ENCODE measurements around the gene KCNH1. TPM values are rescaled to one million over a fixed set of nuclear protein-coding genes. Genes with fewer than 3 reads are reported as not detected.

Gene KCNH1
- total and polyA plus RNA-seq, 4 donors = not detected

DNA sequence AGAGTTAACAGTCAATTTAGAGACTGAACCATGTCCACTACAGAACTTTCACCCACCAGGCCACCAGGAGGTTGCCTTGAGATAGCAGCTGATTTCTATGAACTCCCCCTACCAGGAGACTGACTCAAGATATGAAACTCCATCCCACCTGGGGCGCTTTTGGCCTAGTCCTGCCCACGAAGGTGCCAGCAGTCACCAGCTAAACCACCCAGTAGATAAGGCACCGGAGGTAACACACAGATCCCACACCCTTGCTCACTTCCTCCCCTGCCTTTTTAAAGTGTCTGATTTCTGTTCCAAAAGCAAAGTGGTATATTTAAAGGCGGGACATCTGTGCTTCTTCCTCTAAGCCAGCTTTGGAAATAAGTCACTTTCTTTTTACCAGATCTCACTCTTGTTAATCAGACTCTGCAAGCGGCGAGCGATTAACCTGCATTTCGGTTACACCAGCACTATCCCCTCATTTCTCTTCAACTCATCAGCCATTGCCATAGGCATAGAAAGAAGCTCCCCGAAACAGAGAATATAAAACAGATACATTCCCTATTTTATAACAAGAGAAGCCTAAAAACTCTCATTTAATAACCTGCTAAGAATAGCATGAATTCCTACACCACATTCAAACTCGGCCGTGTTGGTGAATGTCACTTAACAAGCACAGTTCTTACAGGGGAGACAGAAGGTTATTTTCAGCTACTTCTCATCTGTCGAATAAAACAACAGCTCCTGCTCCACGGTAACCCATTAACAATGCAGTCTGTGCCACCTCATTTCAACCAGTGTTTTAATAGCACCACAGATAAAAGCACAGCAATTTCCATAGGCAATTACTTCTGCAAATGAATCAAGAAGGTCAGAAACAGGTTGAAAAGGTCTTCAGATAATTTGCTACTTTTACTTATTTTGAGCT, 318.1 kb downstream of the KCNH1 start:
- no peaks in the 10 kb centered on the region for H3K4me1 ChIP-seq (ENCODE audit: control insufficient read depth in 4 of 4, insufficient read depth in 4 of 4, low read length in 3 of 4)
- TF ChIP-seq NR2F2 (IDR thresholded peaks at IDR 0.05) = no peak
- TF ChIP-seq, protein P1, sequence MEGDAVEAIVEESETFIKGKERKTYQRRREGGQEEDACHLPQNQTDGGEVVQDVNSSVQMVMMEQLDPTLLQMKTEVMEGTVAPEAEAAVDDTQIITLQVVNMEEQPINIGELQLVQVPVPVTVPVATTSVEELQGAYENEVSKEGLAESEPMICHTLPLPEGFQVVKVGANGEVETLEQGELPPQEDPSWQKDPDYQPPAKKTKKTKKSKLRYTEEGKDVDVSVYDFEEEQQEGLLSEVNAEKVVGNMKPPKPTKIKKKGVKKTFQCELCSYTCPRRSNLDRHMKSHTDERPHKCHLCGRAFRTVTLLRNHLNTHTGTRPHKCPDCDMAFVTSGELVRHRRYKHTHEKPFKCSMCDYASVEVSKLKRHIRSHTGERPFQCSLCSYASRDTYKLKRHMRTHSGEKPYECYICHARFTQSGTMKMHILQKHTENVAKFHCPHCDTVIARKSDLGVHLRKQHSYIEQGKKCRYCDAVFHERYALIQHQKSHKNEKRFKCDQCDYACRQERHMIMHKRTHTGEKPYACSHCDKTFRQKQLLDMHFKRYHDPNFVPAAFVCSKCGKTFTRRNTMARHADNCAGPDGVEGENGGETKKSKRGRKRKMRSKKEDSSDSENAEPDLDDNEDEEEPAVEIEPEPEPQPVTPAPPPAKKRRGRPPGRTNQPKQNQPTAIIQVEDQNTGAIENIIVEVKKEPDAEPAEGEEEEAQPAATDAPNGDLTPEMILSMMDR (IDR thresholded peaks at IDR 0.05; ENCODE audit: low read depth, low read length, missing input control) = no peak
- TF ChIP-seq HNF4A (conservative IDR thresholded peaks at IDR 0.05) = no peak
- TF ChIP-seq TAF1 (conservative IDR thresholded peaks at IDR 0.05) = no peak
- no peak for TF ChIP-seq HNF4G (IDR thresholded peaks at IDR 0.05)
- TF ChIP-seq RXRA (IDR thresholded peaks at IDR 0.05) = no peak
- no peak for TF ChIP-seq FOXA2 (IDR thresholded peaks at IDR 0.05)
- no peak for TF ChIP-seq FOXA1 (IDR thresholded peaks at IDR 0.05)
- TF ChIP-seq EGR1 (IDR thresholded peaks at IDR 0.05; ENCODE audit: low read depth in 2 of 2) = no peak
- TF ChIP-seq SP1 (IDR thresholded peaks at IDR 0.05) = no peak
- no peak for TF ChIP-seq RAD21 (IDR thresholded peaks at IDR 0.05)
- no peak for TF ChIP-seq GABPA (IDR thresholded peaks at IDR 0.05 in 1 of 2, conservative IDR thresholded peaks at IDR 0.05 in 1 of 2)
- H3K9ac ChIP-seq (ENCODE audit: low read depth in 1 of 2, low read length in 2 of 2) = no peak overlapping the region
- H3K9me3 ChIP-seq (ENCODE audit: control insufficient read depth in 4 of 4, low read length in 3 of 4) = no peaks in the 10 kb centered on the region
- WGBS = 89% methylated on average over 13 of the region's 13 CpGs
- DNase-seq (ENCODE audit: low spot score) = no peak
- no peaks in the 10 kb centered on the region for H3K36me3 ChIP-seq (ENCODE audit: control insufficient read depth in 4 of 4, insufficient read depth in 3 of 4, low read depth in 1 of 4, low read length in 3 of 4)
- no peak overlapping the region for H3K4me3 ChIP-seq (ENCODE audit: low read depth in 1 of 3, low read length in 3 of 3)
- H3K27ac ChIP-seq (ENCODE audit: low read depth in 1 of 2, low read length in 2 of 2) = no peak overlapping the region
- H3K27me3 ChIP-seq (ENCODE audit: control insufficient read depth in 4 of 4, insufficient read depth in 4 of 4, low read length in 3 of 4) = no peaks in the 10 kb centered on the region

DNA sequence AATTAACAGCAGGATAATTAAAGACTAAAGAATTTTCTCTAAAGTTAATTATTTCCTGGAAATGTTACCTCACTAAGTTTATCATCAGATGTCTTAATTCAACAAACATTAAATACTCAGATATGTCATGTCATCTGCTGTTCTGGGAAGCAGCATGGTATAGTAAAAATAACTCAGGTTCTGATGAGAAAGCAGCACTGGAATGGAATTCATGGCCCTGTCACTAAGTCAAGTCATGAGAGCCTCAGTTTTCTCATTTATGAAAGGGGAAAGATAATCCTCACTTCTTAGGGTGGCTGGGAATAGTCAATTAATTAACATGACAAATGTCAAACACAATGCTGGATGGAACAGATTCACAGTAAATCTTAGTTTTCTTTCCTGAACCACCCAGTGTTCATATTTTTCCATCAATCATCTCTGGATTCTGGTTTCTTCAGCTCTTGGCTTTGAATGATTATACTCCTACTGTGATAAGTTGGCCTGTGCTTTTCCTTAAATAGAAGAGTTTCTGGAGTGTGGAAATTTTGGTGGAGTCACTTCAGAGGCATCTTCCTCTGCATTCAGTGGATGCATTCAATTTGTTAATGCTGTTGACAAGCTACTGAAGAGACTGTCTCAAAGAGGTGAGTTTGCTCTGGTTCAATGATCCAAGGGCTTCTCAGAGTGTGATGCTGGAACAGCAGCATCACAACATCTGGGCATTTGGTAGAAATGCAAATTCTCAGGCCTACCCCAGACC, 319.4 kb downstream of the KCNH1 start:
- Histone ChIP-seq H3K27me3 (ENCODE audit: control insufficient read depth in 4 of 4, insufficient read depth in 4 of 4, low read length in 3 of 4) (no peaks in the 10 kb centered on the region), H3K27ac (ENCODE audit: low read depth in 1 of 2, low read length in 2 of 2) (no peak overlapping the region), H3K9ac (ENCODE audit: low read depth in 1 of 2, low read length in 2 of 2) (no peak overlapping the region), H3K4me1 (ENCODE audit: control insufficient read depth in 4 of 4, insufficient read depth in 4 of 4, low read length in 3 of 4) (no peaks in the 10 kb centered on the region), H3K4me3 (ENCODE audit: low read depth in 1 of 3, low read length in 3 of 3) (no peak overlapping the region), H3K9me3 (ENCODE audit: control insufficient read depth in 4 of 4, low read length in 3 of 4) (no peaks in the 10 kb centered on the region), H3K36me3 (ENCODE audit: control insufficient read depth in 4 of 4, insufficient read depth in 3 of 4, low read depth in 1 of 4, low read length in 3 of 4) (no peaks in the 10 kb centered on the region)
- TF ChIP-seq, protein P2, sequence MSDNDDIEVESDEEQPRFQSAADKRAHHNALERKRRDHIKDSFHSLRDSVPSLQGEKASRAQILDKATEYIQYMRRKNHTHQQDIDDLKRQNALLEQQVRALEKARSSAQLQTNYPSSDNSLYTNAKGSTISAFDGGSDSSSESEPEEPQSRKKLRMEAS (IDR thresholded peaks at IDR 0.05) = no peak
- TF ChIP-seq, protein P3, sequence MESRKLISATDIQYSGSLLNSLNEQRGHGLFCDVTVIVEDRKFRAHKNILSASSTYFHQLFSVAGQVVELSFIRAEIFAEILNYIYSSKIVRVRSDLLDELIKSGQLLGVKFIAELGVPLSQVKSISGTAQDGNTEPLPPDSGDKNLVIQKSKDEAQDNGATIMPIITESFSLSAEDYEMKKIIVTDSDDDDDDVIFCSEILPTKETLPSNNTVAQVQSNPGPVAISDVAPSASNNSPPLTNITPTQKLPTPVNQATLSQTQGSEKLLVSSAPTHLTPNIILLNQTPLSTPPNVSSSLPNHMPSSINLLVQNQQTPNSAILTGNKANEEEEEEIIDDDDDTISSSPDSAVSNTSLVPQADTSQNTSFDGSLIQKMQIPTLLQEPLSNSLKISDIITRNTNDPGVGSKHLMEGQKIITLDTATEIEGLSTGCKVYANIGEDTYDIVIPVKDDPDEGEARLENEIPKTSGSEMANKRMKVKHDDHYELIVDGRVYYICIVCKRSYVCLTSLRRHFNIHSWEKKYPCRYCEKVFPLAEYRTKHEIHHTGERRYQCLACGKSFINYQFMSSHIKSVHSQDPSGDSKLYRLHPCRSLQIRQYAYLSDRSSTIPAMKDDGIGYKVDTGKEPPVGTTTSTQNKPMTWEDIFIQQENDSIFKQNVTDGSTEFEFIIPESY (IDR thresholded peaks at IDR 0.05) = no peak
- TF ChIP-seq, protein P4, sequence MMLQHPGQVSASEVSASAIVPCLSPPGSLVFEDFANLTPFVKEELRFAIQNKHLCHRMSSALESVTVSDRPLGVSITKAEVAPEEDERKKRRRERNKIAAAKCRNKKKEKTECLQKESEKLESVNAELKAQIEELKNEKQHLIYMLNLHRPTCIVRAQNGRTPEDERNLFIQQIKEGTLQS (IDR thresholded peaks at IDR 0.05) = no peak
- TF ChIP-seq, protein P5, sequence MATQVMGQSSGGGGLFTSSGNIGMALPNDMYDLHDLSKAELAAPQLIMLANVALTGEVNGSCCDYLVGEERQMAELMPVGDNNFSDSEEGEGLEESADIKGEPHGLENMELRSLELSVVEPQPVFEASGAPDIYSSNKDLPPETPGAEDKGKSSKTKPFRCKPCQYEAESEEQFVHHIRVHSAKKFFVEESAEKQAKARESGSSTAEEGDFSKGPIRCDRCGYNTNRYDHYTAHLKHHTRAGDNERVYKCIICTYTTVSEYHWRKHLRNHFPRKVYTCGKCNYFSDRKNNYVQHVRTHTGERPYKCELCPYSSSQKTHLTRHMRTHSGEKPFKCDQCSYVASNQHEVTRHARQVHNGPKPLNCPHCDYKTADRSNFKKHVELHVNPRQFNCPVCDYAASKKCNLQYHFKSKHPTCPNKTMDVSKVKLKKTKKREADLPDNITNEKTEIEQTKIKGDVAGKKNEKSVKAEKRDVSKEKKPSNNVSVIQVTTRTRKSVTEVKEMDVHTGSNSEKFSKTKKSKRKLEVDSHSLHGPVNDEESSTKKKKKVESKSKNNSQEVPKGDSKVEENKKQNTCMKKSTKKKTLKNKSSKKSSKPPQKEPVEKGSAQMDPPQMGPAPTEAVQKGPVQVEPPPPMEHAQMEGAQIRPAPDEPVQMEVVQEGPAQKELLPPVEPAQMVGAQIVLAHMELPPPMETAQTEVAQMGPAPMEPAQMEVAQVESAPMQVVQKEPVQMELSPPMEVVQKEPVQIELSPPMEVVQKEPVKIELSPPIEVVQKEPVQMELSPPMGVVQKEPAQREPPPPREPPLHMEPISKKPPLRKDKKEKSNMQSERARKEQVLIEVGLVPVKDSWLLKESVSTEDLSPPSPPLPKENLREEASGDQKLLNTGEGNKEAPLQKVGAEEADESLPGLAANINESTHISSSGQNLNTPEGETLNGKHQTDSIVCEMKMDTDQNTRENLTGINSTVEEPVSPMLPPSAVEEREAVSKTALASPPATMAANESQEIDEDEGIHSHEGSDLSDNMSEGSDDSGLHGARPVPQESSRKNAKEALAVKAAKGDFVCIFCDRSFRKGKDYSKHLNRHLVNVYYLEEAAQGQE (IDR thresholded peaks at IDR 0.05) = no peak
- TF ChIP-seq, protein P1 (IDR thresholded peaks at IDR 0.05; ENCODE audit: low read depth, low read length, missing input control) = no peak
- TF ChIP-seq TAF1 (conservative IDR thresholded peaks at IDR 0.05) = no peak
- TF ChIP-seq SP1 (IDR thresholded peaks at IDR 0.05) = no peak
- TF ChIP-seq GABPA (IDR thresholded peaks at IDR 0.05 in 1 of 2, conservative IDR thresholded peaks at IDR 0.05 in 1 of 2) = no peak
- TF ChIP-seq NR2F2 (IDR thresholded peaks at IDR 0.05) = no peak
- no peak for TF ChIP-seq FOXA1 (IDR thresholded peaks at IDR 0.05)
- TF ChIP-seq EGR1 (IDR thresholded peaks at IDR 0.05; ENCODE audit: low read depth in 2 of 2) = no peak
- TF ChIP-seq YY1 (IDR thresholded peaks at IDR 0.05) = no peak
- TF ChIP-seq RXRA (IDR thresholded peaks at IDR 0.05) = no peak
- no peak for TF ChIP-seq FOXA2 (IDR thresholded peaks at IDR 0.05)
- no peak for TF ChIP-seq HNF4G (IDR thresholded peaks at IDR 0.05)
- TF ChIP-seq RAD21 (IDR thresholded peaks at IDR 0.05) = no peak
- no peak for TF ChIP-seq HNF4A (conservative IDR thresholded peaks at IDR 0.05)
- no peak for TF ChIP-seq JUND (IDR thresholded peaks at IDR 0.05)
- DNase-seq (ENCODE audit: low spot score) = no peak
